B cell (primary cell): ENCODE measurements around the gene ARHGAP32.

ENCODE experiments used
- EZH2 ChIP-seq: IDR thresholded peaks from 2 replicates; pipeline ENCODE4 v1.6.1; 2012; ENCODE audit warnings: borderline replicate concordance, low read depth, mild to moderate bottlenecking, moderate library complexity, low read length; ENCODE audit not compliant: insufficient read depth, poor library complexity, severe bottlenecking
- TF ChIP-seq, protein P1 (sequence below): fragments of 200-600 bp; IDR thresholded peaks from one replicate; pipeline ENCODE4 v1.8.0; 2022; ENCODE audit warnings: antibody characterized with exemption, mild to moderate bottlenecking

DNA sequence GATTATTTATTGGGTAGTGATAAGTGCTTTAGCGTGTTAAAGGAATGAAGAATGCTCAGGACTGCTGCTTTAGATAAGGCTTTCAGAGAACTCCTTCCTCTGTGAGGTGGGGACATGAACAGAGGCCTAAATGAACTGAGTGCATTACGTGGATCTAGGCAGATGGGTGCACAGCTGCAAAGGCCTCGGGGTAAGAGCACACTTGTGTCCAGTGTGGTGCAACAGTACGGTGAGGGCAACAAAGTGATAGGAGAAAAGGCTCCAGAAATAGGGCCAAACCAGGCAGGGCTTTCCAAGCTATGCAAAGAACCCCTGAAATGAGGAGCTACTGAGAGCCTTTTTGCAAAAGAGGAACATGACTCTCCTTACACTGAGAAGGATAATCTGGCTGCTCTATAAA lies 45.3 kb upstream of the ARHGAP32 start:
- TF ChIP-seq, protein P1, sequence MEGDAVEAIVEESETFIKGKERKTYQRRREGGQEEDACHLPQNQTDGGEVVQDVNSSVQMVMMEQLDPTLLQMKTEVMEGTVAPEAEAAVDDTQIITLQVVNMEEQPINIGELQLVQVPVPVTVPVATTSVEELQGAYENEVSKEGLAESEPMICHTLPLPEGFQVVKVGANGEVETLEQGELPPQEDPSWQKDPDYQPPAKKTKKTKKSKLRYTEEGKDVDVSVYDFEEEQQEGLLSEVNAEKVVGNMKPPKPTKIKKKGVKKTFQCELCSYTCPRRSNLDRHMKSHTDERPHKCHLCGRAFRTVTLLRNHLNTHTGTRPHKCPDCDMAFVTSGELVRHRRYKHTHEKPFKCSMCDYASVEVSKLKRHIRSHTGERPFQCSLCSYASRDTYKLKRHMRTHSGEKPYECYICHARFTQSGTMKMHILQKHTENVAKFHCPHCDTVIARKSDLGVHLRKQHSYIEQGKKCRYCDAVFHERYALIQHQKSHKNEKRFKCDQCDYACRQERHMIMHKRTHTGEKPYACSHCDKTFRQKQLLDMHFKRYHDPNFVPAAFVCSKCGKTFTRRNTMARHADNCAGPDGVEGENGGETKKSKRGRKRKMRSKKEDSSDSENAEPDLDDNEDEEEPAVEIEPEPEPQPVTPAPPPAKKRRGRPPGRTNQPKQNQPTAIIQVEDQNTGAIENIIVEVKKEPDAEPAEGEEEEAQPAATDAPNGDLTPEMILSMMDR = no peak
- no peak for TF ChIP-seq EZH2
